ENCODE measurements around the gene ZDHHC4. TPM values are rescaled to one million over a fixed set of nuclear protein-coding genes. Genes with fewer than 3 reads are reported as not detected.
A peak's percentile ranks its signal among the peaks of the same experiment; 100 is the strongest.

Gene ZDHHC4
- total and polyA plus RNA-seq, 9 of the 15 experiments (the other 6 are each of a cell fraction or from before 2014, with no cell fraction given), result 33.4 to 106 (median 58.3) TPM

DNA sequence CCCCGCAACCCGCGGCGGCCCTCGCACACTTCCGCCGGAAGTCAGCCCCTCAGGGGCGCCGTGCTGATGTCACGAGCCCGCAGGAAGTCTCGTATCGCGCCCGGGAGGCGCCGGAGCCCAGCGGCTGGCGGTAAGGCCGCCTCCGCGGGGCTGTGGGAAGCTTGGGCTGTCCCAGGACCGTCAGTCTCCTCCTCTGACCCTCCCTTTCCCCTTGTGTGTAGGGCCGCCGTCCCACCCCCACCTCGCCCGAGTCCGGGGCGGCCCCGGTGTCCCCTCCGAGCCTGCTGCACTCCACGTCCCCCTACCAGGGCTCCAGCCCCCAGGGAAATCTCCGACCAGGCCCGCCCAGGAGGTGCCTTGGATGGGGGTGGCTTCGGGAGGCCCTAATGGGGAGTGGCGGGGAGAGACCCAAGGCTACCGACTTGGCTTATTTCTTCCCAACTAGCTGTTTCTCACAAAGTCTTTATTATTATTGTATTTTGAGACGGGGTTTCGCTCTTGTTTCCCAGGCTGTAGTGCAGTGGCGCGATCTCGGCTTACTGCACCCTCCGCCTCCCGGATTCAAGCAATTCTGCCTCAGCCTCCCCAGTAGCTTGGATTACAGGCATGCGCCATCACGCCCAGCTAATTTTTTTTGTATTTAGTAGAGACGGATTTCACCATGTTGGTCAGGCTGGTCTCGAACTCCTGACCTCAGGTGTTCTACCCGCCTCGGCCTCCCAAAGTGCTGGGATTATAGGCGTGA, at the start of gene ZDHHC4 (continued):
- TF ChIP-seq, protein P1, sequence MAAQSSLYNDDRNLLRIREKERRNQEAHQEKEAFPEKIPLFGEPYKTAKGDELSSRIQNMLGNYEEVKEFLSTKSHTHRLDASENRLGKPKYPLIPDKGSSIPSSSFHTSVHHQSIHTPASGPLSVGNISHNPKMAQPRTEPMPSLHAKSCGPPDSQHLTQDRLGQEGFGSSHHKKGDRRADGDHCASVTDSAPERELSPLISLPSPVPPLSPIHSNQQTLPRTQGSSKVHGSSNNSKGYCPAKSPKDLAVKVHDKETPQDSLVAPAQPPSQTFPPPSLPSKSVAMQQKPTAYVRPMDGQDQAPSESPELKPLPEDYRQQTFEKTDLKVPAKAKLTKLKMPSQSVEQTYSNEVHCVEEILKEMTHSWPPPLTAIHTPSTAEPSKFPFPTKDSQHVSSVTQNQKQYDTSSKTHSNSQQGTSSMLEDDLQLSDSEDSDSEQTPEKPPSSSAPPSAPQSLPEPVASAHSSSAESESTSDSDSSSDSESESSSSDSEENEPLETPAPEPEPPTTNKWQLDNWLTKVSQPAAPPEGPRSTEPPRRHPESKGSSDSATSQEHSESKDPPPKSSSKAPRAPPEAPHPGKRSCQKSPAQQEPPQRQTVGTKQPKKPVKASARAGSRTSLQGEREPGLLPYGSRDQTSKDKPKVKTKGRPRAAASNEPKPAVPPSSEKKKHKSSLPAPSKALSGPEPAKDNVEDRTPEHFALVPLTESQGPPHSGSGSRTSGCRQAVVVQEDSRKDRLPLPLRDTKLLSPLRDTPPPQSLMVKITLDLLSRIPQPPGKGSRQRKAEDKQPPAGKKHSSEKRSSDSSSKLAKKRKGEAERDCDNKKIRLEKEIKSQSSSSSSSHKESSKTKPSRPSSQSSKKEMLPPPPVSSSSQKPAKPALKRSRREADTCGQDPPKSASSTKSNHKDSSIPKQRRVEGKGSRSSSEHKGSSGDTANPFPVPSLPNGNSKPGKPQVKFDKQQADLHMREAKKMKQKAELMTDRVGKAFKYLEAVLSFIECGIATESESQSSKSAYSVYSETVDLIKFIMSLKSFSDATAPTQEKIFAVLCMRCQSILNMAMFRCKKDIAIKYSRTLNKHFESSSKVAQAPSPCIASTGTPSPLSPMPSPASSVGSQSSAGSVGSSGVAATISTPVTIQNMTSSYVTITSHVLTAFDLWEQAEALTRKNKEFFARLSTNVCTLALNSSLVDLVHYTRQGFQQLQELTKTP (IDR thresholded peaks at IDR 0.05; ENCODE audit: low read depth in 1 of 2, partially characterized antibody in 2 of 2), result no peak
- TF ChIP-seq BRCA1 (IDR thresholded peaks at IDR 0.05) (no peak), BRCA1 (CRISPR knock-in tag; IDR thresholded peaks at IDR 0.05) (no peak), THRAP3 (IDR thresholded peaks at IDR 0.05; ENCODE audit: borderline replicate concordance) (no peak), POU5F1 (IDR thresholded peaks at IDR 0.05; ENCODE audit: borderline replicate concordance, low read depth, low read length, partially characterized antibody) (peak; percentile 31), ZNF124 (CRISPR knock-in tag; IDR thresholded peaks at IDR 0.05) (no peak), ADNP (tag; IDR thresholded peaks at IDR 0.05) (peak; percentile 58; the same call in 1 of the 2 replicates), SP1 (CRISPR knock-in tag; IDR thresholded peaks at IDR 0.05) (no peak), ZNF668 (CRISPR knock-in tag; IDR thresholded peaks at IDR 0.05) (no peak), TRIM24 (IDR thresholded peaks at IDR 0.05) (peak in 1 of 2 experiments; percentile 14; a peak in 1 of 4 replicates), ZNF644 (tag; IDR thresholded peaks at IDR 0.05; ENCODE audit: low read depth) (no peak), MAZ (CRISPR knock-in tag; conservative IDR thresholded peaks at IDR 0.05 in 1 of 2, IDR thresholded peaks at IDR 0.05 in 1 of 2) (peak; percentile 78 to 89), ZFX (CRISPR knock-in tag; IDR thresholded peaks at IDR 0.05) (peak; percentile 97), ZBTB33 (CRISPR knock-in tag; IDR thresholded peaks at IDR 0.05) (no peak)
- TF ChIP-seq, protein P2, sequence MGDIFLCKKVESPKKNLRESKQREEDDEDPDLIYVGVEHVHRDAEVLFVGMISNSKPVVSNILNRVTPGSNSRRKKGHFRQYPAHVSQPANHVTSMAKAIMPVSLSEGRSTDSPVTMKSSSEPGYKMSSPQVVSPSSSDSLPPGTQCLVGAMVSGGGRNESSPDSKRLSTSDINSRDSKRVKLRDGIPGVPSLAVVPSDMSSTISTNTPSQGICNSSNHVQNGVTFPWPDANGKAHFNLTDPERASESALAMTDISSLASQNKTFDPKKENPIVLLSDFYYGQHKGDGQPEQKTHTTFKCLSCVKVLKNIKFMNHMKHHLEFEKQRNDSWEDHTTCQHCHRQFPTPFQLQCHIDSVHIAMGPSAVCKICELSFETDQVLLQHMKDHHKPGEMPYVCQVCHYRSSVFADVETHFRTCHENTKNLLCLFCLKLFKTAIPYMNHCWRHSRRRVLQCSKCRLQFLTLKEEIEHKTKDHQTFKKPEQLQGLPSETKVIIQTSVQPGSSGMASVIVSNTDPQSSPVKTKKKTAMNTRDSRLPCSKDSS (IDR thresholded peaks at IDR 0.05; ENCODE audit: low read depth, partially characterized antibody), result no peak
- TF ChIP-seq, protein P3, sequence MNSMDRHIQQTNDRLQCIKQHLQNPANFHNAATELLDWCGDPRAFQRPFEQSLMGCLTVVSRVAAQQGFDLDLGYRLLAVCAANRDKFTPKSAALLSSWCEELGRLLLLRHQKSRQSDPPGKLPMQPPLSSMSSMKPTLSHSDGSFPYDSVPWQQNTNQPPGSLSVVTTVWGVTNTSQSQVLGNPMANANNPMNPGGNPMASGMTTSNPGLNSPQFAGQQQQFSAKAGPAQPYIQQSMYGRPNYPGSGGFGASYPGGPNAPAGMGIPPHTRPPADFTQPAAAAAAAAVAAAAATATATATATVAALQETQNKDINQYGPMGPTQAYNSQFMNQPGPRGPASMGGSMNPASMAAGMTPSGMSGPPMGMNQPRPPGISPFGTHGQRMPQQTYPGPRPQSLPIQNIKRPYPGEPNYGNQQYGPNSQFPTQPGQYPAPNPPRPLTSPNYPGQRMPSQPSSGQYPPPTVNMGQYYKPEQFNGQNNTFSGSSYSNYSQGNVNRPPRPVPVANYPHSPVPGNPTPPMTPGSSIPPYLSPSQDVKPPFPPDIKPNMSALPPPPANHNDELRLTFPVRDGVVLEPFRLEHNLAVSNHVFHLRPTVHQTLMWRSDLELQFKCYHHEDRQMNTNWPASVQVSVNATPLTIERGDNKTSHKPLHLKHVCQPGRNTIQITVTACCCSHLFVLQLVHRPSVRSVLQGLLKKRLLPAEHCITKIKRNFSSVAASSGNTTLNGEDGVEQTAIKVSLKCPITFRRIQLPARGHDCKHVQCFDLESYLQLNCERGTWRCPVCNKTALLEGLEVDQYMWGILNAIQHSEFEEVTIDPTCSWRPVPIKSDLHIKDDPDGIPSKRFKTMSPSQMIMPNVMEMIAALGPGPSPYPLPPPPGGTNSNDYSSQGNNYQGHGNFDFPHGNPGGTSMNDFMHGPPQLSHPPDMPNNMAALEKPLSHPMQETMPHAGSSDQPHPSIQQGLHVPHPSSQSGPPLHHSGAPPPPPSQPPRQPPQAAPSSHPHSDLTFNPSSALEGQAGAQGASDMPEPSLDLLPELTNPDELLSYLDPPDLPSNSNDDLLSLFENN (IDR thresholded peaks at IDR 0.05; ENCODE audit: low read depth in 2 of 2, low read length in 2 of 2), result no peak
